GM06990 (cell line): ENCODE results near the gene GRPR.
"Not testable (repeated sequence)": the region's sequence is repeated elsewhere in the genome, so short reads cannot be mapped to it uniquely, and the experiment has no call there.

Source experiments
- DNase-seq: peaks from one replicate; pipeline ENCODE4 v3.0.0-alpha.2; 2011; ENCODE audit not compliant: insufficient read length; ENCODE audit errors: extremely low read depth
- H3K27me3 ChIP-seq: replicated peaks from 2 replicates; pipeline ENCODE4 v1.6.0; 2011; ENCODE audit warnings: low read length; ENCODE audit not compliant: control insufficient read depth, insufficient read depth
- H3K36me3 ChIP-seq: 2 replicates; pipeline ENCODE4 v1.5.1; 2011; ENCODE audit warnings: low read length; ENCODE audit not compliant: control insufficient read depth, insufficient read depth
- H3K4me3 ChIP-seq: replicated peaks from 2 replicates; pipeline ENCODE4 v1.5.1; 2011; ENCODE audit warnings: low read depth, mild to moderate bottlenecking, control low read depth, low read length
- TF ChIP-seq, protein P1 (sequence below): IDR thresholded peaks from 2 replicates; pipeline ENCODE4 v1.5.1; 2011; ENCODE audit warnings: low read length, control low read depth, mild to moderate bottlenecking, inconsistent platforms; ENCODE audit not compliant: insufficient read depth, poor library complexity, severe bottlenecking

GRPR gene

DNA sequence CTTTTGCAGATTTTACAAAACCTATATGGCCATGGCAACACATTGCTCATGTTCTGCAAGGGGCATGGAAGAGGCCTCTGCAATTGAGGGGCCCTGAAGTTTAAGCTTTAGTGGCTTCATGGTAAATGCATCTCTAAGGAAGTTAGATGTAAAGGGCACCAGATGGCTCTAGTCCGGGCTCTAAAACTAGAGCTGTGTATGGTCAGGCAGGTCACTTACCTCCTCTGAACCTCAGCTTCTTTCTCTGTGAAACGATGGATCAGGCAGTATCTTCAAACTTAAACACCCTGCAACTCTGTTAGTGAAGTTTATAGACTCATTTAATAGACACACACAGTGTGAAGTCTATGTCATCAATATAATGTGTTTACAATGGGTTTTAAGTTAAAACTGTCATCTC lies 53.9 kb downstream of the GRPR start:
- Histone ChIP-seq H3K4me3 (no peak overlapping the region), H3K27me3 (no peaks in the 10 kb centered on the region; the same call in 1 of the 2 replicates), H3K36me3 (no peaks in the 10 kb centered on the region)
- TF ChIP-seq, protein P1, sequence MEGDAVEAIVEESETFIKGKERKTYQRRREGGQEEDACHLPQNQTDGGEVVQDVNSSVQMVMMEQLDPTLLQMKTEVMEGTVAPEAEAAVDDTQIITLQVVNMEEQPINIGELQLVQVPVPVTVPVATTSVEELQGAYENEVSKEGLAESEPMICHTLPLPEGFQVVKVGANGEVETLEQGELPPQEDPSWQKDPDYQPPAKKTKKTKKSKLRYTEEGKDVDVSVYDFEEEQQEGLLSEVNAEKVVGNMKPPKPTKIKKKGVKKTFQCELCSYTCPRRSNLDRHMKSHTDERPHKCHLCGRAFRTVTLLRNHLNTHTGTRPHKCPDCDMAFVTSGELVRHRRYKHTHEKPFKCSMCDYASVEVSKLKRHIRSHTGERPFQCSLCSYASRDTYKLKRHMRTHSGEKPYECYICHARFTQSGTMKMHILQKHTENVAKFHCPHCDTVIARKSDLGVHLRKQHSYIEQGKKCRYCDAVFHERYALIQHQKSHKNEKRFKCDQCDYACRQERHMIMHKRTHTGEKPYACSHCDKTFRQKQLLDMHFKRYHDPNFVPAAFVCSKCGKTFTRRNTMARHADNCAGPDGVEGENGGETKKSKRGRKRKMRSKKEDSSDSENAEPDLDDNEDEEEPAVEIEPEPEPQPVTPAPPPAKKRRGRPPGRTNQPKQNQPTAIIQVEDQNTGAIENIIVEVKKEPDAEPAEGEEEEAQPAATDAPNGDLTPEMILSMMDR: no peak
- no peak for DNase-seq

DNA sequence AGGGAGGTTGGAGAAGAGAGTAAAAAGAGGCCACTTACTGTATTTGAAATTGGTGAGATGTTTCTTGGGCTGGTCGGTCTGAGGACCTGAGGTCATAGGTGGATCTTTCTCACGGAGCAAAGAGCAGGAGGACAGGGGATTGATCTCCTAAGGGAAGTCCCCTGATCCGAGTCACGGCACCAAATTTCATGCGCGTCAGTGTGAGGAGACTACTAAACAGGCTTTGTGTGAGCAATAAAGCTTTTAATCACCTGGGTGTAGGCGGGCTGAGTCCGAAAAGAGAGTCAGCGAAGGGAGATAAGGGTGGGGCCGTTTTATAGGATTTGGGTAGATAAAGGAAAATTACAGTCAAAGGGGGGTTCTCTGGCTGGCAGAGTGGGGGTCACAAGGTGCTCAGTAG lies 60.5 kb downstream of the GRPR start:
- not testable (repeated sequence) for H3K36me3 ChIP-seq, DNase-seq, H3K27me3 ChIP-seq, H3K4me3 ChIP-seq

DNA sequence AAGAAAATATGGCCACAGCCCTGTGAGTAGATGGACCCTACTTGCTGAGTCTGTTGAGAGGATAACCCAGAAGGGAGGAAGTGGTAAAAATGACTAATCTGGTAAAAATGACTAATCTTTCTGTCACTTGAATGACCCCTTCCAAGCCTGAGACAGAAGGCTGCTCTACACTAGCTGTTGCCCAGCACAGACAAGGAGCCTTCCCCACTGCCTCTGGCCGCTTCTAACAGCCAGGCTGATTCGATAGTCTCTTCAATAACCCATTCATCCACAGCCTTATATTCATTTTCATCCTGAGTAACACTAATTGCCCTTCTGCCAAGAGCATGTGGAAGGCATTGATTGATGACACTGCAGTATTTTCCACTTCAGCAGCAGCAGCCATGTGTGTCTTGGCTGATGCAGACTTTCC lies 62.4 kb downstream of the GRPR start:
- TF ChIP-seq, protein P1: no peak
- no peak overlapping the region for H3K4me3 ChIP-seq
- no peaks in the 10 kb centered on the region for H3K27me3 ChIP-seq
- no peaks in the 10 kb centered on the region for H3K36me3 ChIP-seq
- peak; percentile 34 for DNase-seq

DNA sequence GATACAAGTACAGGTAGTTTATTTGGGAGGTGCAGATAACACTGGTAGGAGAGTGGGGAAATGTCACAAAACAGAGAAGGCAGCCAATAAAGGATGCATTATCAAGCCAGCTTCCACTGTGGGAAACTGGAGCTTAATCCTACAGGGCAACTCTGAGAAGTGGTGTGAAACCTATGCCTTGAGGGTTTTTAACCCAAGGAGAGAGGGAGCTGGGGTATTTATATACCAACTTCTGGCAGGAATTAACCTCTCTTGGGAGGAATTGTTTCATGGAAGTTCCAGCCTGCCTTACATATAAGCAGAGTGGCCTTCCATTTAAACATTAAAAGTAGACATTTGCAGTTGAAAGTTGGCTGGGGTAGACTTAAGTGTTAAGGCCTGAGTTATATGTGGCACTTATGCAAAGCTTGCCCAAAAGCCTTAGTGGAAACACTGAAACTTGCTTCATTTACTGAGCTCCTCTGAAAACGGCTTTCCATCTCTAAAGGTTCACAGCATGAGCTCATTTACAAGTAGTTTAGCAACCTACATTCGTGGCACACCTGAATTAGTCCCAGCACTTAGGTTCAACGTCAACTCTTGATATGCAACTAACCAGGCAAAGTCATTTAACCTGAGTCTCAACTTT lies 63.1 kb downstream of the GRPR start:
- DNase-seq: no peak
- TF ChIP-seq, protein P1: no peak
- Histone ChIP-seq H3K27me3 (no peaks in the 10 kb centered on the region), H3K4me3 (no peak overlapping the region), H3K36me3 (no peaks in the 10 kb centered on the region)

DNA sequence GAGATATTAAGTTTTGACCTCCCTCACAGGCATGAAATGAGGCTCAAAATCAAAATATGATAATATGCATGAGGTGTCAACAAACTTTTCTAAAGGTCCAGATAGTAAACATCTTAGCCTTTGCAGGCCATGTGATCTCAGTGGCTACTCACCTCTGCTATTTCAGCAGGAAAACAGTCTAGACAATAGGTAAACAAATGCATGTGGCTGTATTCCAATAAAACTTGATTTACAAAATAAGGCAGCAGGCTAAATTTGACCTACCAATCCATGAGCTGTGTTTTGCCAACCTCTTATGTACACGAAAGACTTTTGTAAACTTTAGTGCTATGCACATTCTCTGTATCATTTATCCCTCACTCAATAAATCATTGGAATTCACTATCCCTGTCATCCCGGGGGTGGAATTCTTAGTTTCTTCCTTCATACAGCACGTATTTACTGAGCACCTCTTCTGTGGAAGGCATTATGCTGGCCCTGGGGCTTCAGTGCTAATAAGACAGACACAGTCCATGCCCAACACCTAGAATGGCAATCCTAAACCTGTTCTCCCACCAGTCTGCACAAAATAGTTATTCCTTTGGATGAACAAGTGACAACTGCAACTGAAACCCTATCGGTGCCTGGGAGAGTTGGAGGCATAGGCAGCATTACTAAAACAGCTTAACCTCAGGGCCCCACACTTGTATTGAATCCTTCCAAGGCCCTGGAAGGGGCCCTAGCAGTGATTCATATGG lies 63.8 kb downstream of the GRPR start:
- no peaks in the 10 kb centered on the region for H3K36me3 ChIP-seq
- TF ChIP-seq, protein P1: no peak
- no peak overlapping the region for H3K4me3 ChIP-seq
- no peaks in the 10 kb centered on the region for H3K27me3 ChIP-seq
- no peak for DNase-seq

DNA sequence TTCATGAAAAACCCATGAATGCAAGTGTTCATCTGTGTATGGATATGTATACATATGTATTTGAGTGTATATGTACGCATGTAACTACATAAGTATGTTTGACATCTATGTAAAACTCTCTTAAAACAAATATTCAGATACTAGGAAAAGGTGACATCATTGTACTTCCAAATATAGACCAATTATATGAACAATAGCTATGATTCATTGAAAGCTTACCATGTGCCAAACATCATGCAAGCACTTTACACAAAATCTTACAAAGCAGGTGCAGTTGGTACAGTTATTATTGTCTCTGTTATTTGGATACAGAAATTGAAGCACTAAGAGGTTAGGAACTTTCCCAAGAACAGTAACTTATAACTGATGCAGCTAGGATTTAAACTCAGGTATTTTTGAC lies 65.3 kb downstream of the GRPR start:
- DNase-seq: no peak
- Histone ChIP-seq H3K36me3 (no peaks in the 10 kb centered on the region), H3K27me3 (no peaks in the 10 kb centered on the region), H3K4me3 (no peak overlapping the region)
- TF ChIP-seq, protein P1: no peak
